Endothelial cell of umbilical vein (primary cell): ENCODE data around the gene IL17RB. TPM values are rescaled to one million over a fixed set of nuclear protein-coding genes. Genes with fewer than 3 reads are reported as not detected.

Source experiments
- BruUV-seq: library from RNA; stranded (reverse); fragments of 400-500 nt; replicated peaks from 2 replicates; lab custom pipeline; 2021; lab: Mats Ljungman, UMichigan
- CTCF ChIA-PET: fragments of 300-600, 350-600 bp; sonication (Branson Sonifier 250); formaldehyde crosslinking; loops from one replicate; lab custom pipeline; 2021; ENCODE audit warnings: antibody characterized with exemption, inconsistent platforms; lab: Charles Lee
- POLR2A ChIA-PET: fragments of 300-600, 350-600 bp; sonication (Branson Sonifier 250); formaldehyde crosslinking; loops from one replicate; lab custom pipeline; 2021; ENCODE audit warnings: antibody characterized with exemption, inconsistent platforms; lab: Charles Lee
- DNase-seq: peaks from one replicate; pipeline ENCODE4 v3.0.0-alpha.2; 2011; ENCODE audit warnings: low read depth, low spot score
- FAIRE-seq: peaks from 2 replicates; lab custom pipeline; 2011; peaks lifted over from hg19 to GRCh38; lab: Jason Lieb, UNC
- H2AFZ ChIP-seq: 2 replicates; pipeline ENCODE4 v1.6.0; 2012; ENCODE audit warnings: low read depth, low read length, control low read depth, inconsistent platforms
- H3K27ac ChIP-seq: 2 replicates; pipeline ENCODE4 v1.5.1; 2011; ENCODE audit warnings: low read depth, mild to moderate bottlenecking, control low read depth, low read length, moderate library complexity; ENCODE audit not compliant: insufficient read depth
- H3K27me3 ChIP-seq, 2 experiments: 2 replicates each; pipeline versions ENCODE4 v1.6.0 to v1.6.1; 2011; ENCODE audit warnings: low read length in 2 of 2, mixed read lengths in 1 of 2; ENCODE audit not compliant: control insufficient read depth in 2 of 2, insufficient read depth in 2 of 2
- H3K36me3 ChIP-seq, 2 experiments: 2 replicates in 1 of 2; 3 replicates in 1 of 2; pipeline ENCODE4 v1.5.1; 2011; ENCODE audit warnings: low read length in 2 of 2, mild to moderate bottlenecking in 1 of 2, moderate library complexity in 1 of 2; ENCODE audit not compliant: control insufficient read depth in 2 of 2, insufficient read depth in 2 of 2; ENCODE audit errors: extremely low read depth in 1 of 2
- H3K4me1 ChIP-seq: 3 replicates; pipeline ENCODE4 v1.5.1; 2011; ENCODE audit warnings: mild to moderate bottlenecking, low read length; ENCODE audit not compliant: control insufficient read depth, insufficient read depth; ENCODE audit errors: extremely low read depth
- H3K4me2 ChIP-seq: 2 replicates; pipeline ENCODE4 v1.6.1; 2011; ENCODE audit warnings: low read length, control low read depth, mixed read lengths; ENCODE audit not compliant: insufficient read depth
- H3K4me3 ChIP-seq, 3 experiments: fragments of 200-600 bp in 1 of 3; sonication (generic), shearing (Covaris generic) in 1 of 3; replicated peaks in 1 of 3; 2 replicates each; pipeline ENCODE4 v1.5.1; 2011 to 2016; ENCODE audit warnings: control low read depth in 3 of 3, low read length in 3 of 3, mild to moderate bottlenecking in 2 of 3, inconsistent platforms in 1 of 3, low read depth in 1 of 3, moderate library complexity in 1 of 3; ENCODE audit not compliant: insufficient read depth in 1 of 3
- H3K79me2 ChIP-seq: 2 replicates; pipeline ENCODE4 v1.6.0; 2012; ENCODE audit warnings: low read length, inconsistent platforms; ENCODE audit not compliant: control insufficient read depth, insufficient read depth
- H3K9ac ChIP-seq: replicated peaks from 2 replicates; pipeline ENCODE3; 2011; ENCODE audit warnings: low read length, control low read depth; ENCODE audit not compliant: insufficient read depth; ENCODE audit errors: extremely low read depth
- H3K9me1 ChIP-seq: replicated peaks from 3 replicates; pipeline ENCODE4 v1.6.0; 2011; ENCODE audit warnings: mild to moderate bottlenecking, low read length; ENCODE audit not compliant: control insufficient read depth, insufficient read depth; ENCODE audit errors: extremely low read depth
- H3K9me3 ChIP-seq: replicated peaks from 2 replicates; pipeline ENCODE4 v1.5.1; 2012; ENCODE audit warnings: low read length, inconsistent platforms; ENCODE audit not compliant: control insufficient read depth, insufficient read depth
- H4K20me1 ChIP-seq: replicated peaks from 2 replicates; pipeline ENCODE3; 2011; ENCODE audit warnings: mild to moderate bottlenecking, low read length; ENCODE audit not compliant: control insufficient read depth, insufficient read depth; ENCODE audit errors: extremely low read depth
- CTCF ChIP-seq, 2 donors: IDR thresholded peaks; 1 replicate in 1 of 2; 2 replicates in 1 of 2; pipeline ENCODE4 v1.5.1; 2011; ENCODE audit warnings: low read length in 2 of 2, mild to moderate bottlenecking in 2 of 2, moderate library complexity in 2 of 2, control low read depth in 1 of 2, inconsistent platforms in 1 of 2, low read depth in 1 of 2; ENCODE audit not compliant: insufficient read depth in 1 of 2; ENCODE audit errors: extremely low read depth in 1 of 2
- EZH2 ChIP-seq: IDR thresholded peaks from 2 replicates; pipeline ENCODE4 v1.6.1; 2012; ENCODE audit warnings: borderline replicate concordance, low read depth, mild to moderate bottlenecking, moderate library complexity, low read length, inconsistent platforms; ENCODE audit not compliant: severe bottlenecking
- FOS ChIP-seq: IDR thresholded peaks from 2 replicates; pipeline ENCODE4 v1.6.1; 2011; ENCODE audit warnings: mild to moderate bottlenecking, low read length, moderate library complexity, borderline replicate concordance; ENCODE audit not compliant: insufficient read depth
- GATA2 ChIP-seq: IDR thresholded peaks from 2 replicates; pipeline ENCODE4 v1.7.0; 2011; ENCODE audit warnings: low read depth, mild to moderate bottlenecking, moderate library complexity, mixed read lengths, low read length; ENCODE audit not compliant: insufficient read length, insufficient read depth
- JUN ChIP-seq: IDR thresholded peaks from 2 replicates; pipeline ENCODE4 v1.6.1; 2011; ENCODE audit warnings: borderline replicate concordance, low read depth; ENCODE audit not compliant: insufficient read length, insufficient read depth
- MAX ChIP-seq: IDR thresholded peaks from 2 replicates; pipeline ENCODE4 v1.6.1; 2011; ENCODE audit not compliant: insufficient read depth, insufficient read length
- MYC ChIP-seq: IDR thresholded peaks from one replicate; pipeline ENCODE4 v1.6.1; 2011; ENCODE audit warnings: mild to moderate bottlenecking, low read depth, low read length
- POLR2A ChIP-seq: IDR thresholded peaks from 2 replicates; pipeline ENCODE4 v1.6.1; 2012; ENCODE audit warnings: low read depth, mild to moderate bottlenecking, control low read depth, low read length
- POLR2AphosphoS5 ChIP-seq: IDR thresholded peaks from 2 replicates; pipeline ENCODE4 v1.6.1; 2012; ENCODE audit warnings: low read depth, mild to moderate bottlenecking, control low read depth, low read length, moderate library complexity; ENCODE audit not compliant: insufficient read depth
- dilution Hi-C: fragments of 300-500 bp; cut with MboI; formaldehyde crosslinking; loops from one replicate; pipeline ENCODE4 v1.15.0; 2019; ENCODE audit warnings: low sequenced_read_pairs; ENCODE audit not compliant: extremely low pct_ligation_motif_present
- intact Hi-C: fragments of 100-400 bp; cut with micrococcal nuclease; formaldehyde crosslinking; loops from one replicate; pipeline ENCODE4 v1.10.0; 2022
- polyA plus RNA-seq, 4 experiments: library from polyadenylated mRNA; depleted of rRNA in 3 of 4; stranded (reverse) in 3 of 4; unstranded in 1 of 4; fragments of >200 nt; gene quantifications; 2 replicates each; pipeline versions ENCODE4 v1.2.1 to v1.2.3, GENCODE V29; 2011 to 2012; ENCODE audit warnings: missing spikeins in 1 of 4
- total RNA-seq: library from RNA; stranded (reverse); gene quantifications from 2 replicates; pipeline ENCODE4 v1.2.3, GENCODE V29; 2021

The IL17RB gene
- total and polyA plus RNA-seq, 2 donors (not counting 3 experiments of a cell fraction or from before 2014, with no cell fraction given) = 0.04 TPM; not detected in 1

GRCh38 chr3:53817211-53817610 lies 29.2 kb upstream of the IL17RB start:
- H3K4me3 ChIP-seq = no peak overlapping the region
- BruUV-seq = no TSS peak
- DNase-seq = no peak
- H3K36me3 ChIP-seq = no peaks in the 10 kb centered on the region
- no peak overlapping the region for H3K9ac ChIP-seq
- no peaks in the 10 kb centered on the region for H3K4me1 ChIP-seq
- no peaks in the 10 kb centered on the region for H3K9me3 ChIP-seq
- no peak for FAIRE-seq
- no peaks in the 10 kb centered on the region for H3K9me1 ChIP-seq
- H4K20me1 ChIP-seq = no peaks in the 10 kb centered on the region
- ChIA-PET POLR2A (no interaction called here), CTCF (no interaction called here)
- H3K27ac ChIP-seq = no peak overlapping the region
- no peak for TF ChIP-seq JUN
- TF ChIP-seq MYC = no peak
- TF ChIP-seq POLR2A = no peak
- TF ChIP-seq GATA2 = no peak
- TF ChIP-seq POLR2AphosphoS5 = no peak
- TF ChIP-seq CTCF (IDR thresholded peaks at IDR 0.05; ENCODE audit: extremely low read depth in 1 of 2, insufficient read depth in 1 of 2, low read depth in 1 of 2, low read length in 2 of 2) = no peak
- no peak for TF ChIP-seq FOS
- no peak for TF ChIP-seq MAX
- no peak for TF ChIP-seq EZH2
- intact Hi-C loops = no loop called here
- dilution Hi-C loops = no loop called here
- H3K4me2 ChIP-seq = no peak overlapping the region
- H3K27me3 ChIP-seq = no peaks in the 10 kb centered on the region
- H2AFZ ChIP-seq = no peak overlapping the region
- no peaks in the 10 kb centered on the region for H3K79me2 ChIP-seq
